Left renal cortex interstitium (tissue), 4 donors: ENCODE results near the gene IQCK. TPM values are rescaled to one million over a fixed set of nuclear protein-coding genes. Genes with fewer than 3 reads are reported as not detected.

Experiments
- DNase-seq, 4 donors: peaks; one replicate each; pipeline ENCODE4 v3.0.0-alpha.2; 2013; ENCODE audit warnings: low read depth in 4 of 4, low spot score in 2 of 4, missing footprints in 1 of 4
- polyA plus RNA-seq, 4 donors: library from polyadenylated mRNA; unstranded; fragments of 120-200 nt; gene quantifications; one replicate each; pipeline ENCODE4 v1.2.1, GENCODE V29; 2013; ENCODE audit not compliant: insufficient read length in 4 of 4

The IQCK gene
- polyA plus RNA-seq, 4 donors: 44.7 to 49.6 (median 46.6) TPM

DNA sequence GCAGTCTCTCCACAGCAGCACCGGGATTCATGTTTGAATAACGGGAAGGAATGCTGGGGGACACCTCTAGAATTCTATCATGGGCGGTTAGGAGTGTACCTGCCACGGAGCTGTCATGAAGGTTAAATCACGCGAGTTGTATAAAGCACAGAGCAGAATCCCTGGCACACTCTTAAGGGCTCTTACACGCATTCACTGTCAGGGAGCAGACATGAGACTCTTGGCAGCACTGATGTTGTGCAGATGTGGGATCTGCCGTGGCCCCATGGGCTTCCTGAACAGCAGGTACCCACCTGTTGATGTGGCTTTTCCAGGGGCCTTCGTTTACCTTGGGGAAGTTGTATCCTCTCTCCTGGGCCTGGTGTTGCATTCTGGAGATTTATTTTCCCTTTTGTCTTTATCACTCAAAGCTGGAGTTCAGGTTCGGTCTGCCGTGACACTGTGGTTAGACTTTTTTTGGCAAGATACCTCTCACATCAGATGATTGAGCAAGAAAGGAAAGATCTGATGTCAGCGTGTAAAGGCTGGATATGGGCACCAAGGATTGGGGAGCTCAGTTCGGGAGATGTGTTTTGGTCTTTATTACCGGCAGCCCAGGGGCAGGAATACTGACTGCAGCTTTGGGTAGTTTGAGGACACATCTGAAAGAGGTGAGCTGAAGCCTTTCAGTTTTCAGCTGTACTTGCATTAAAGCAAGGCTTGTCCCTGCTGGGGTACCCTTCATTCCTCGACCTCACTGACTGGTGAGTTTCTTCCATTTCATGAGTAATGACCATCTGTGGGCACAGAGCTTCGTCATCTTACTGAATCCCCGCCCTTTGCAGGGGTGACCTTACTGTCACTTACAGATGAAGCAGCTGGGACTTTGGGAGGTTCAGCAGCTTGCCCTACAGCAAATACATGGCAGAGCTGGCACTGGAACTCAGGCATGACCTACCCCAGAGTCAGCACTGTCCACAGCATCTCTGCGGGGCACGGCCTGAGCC is 19.3 kb upstream of the IQCK start:
- DNase-seq: no peak

DNA sequence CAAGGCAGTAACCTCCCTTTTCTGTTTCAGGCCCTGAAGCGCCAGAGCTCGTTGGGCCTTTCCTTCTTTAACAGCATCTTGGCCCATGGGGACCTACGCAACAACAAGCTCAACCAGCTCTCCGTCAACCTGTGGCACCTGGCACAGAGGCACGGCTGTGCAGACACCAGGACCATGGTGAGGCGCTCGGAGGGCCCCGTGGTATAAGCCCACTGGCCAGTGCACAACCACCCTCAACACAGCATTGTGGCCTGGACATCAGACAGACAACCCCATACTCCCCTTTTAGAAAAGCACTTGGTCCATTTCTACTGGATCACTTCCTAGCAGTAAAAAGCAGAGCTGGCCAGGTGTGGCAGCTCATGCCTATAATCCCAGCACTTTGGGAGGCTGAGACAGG is 18.6 kb upstream of the IQCK start:
- no peak for DNase-seq

DNA sequence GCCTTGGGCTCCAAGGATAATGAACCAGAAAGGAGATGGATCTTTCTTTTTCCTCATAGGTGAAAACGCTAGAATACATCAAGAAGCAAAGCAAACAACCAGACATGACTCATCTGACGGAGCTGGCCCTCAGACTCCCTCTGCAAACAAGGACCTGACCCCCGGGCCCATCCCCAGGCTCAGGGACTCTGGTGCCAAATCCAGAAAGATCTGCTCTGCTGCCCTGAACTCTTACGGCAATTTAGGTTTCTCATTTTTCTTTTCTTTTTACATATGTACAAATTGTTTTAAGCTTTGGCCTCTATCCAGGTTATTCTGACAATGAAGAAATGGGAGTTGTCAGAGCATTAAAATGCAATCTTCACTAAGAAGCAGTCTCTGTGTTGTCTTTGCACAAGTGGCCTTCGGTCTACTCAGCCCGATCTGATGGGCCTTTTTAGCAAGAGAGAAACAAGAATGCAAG is 17.7 kb upstream of the IQCK start:
- no peak for DNase-seq

DNA sequence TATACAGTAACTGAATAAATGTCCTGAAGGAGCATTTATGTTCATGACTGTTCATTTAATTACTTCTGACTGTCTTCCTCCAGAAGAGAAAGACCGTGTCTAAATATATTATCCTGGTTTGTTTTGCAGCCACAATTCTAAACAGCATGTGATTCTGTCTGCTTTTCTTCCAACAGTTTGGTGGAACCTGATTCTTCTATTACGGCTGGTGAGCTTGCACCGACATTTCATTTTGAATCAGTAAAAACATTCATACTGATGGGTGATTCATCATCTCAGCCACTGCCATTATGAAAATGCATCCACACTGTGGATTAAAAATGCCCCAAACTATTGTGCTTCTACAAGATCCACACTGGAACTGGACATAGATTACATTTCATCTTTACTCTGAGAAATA is 17.0 kb upstream of the IQCK start:
- DNase-seq: no peak

DNA sequence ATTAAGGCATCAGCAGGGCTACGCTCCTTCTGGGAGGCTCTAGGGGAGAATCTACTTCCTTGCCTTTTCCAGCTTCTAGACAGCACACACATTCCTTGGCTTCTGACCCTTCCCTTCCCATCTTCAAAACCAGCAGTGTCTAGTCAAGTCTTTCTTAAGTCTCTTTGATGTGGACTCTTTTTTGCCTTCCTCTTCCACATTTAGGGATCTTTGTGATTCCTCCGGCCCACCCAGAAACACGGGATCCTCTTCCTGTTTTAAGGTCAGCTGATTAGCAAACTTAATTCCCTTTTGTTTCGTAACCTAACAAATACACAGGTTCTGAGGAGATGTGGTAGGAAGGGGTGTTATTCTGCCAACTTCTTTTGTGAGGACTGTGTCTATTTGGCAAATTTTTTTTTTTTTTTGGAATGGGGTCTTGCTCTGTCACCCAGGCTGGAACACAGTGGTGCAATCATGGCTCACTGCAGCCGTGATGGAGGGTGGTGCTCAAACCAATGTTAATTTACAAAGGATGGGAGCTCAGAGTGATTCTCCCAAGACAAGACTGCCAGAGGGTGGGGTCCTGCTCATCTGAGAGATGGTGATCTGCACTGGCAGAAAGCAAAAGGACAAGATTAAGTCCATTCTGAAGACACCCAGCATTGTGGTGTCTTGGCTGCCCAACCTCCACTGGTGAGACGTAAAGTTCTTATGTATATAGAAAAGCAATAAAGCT is 14.7 kb upstream of the IQCK start:
- no peak for DNase-seq

DNA sequence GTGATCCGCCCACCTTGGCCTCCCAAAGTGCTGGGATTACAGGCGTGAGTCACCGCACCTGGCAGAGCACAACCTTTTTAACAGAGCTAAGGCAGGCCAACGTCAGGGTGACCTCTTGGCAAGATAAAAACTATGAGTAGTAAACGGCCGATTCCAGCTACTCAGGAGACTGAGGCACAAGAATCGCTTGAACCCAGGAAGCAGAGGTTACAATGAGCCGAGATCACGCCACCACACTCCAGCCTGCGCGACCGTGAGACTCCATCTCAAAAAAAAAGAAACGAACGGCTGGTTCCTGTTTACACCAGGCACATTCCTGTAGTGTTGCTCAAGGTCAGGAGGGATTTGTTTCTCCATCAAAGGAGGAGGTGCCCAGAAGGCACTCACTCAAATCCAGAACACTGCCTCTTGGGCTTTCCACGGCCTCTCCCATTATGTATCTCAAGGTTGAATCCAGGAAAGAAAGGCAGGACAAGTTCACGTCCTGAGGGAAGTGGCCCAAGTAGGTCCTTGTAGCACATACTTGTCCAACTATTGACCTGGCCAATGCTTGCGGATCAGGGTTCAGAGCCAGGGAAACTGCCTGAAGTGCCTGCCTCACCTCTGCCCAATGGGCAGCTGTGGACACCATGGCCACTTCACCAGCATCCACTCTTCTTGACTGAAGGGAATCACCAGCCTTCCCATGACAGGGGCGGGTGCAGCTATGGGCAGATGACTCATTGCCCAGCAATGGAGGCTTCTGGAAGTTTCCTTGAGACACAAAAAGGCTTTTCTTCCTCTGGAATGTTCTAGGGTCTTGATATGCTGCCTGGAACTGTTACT is 13.5 kb upstream of the IQCK start:
- no peak for DNase-seq

DNA sequence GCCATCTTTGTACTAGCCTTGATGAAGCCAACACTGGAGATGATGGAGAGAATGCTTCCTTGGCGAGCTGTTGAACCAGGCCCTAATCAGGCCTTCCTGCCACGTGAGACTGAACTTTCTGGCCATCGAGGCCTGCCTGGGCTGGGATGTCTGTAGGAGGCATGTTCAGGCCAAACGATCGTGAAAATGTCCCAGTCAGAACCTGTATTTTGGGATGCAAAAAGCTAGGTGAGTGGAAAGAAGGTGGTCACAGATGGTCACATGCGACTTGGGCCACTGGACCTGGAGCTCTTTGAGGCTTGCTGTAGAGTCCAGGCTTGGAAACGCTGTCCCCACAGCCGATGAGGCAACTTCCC is 12.9 kb upstream of the IQCK start:
- DNase-seq: no peak

DNA sequence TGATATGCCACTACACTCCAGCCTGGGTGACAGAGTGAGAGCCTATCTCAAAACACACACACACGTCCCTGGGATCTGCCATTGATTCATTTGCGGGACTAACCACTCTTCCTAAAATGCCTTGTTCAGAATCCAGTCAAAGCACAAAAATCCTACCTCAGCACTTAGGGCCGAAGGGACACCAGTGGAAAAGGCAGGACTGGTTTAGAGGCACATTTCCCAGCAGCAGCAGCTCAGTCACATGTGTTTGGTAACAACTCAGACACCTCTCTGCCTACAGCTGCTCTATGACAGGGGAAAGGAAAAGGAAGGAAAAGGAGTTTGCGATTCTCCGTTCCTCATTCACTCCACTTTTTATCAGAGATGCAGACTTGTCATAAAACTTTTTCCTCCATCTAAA is 12.2 kb upstream of the IQCK start:
- no peak for DNase-seq

DNA sequence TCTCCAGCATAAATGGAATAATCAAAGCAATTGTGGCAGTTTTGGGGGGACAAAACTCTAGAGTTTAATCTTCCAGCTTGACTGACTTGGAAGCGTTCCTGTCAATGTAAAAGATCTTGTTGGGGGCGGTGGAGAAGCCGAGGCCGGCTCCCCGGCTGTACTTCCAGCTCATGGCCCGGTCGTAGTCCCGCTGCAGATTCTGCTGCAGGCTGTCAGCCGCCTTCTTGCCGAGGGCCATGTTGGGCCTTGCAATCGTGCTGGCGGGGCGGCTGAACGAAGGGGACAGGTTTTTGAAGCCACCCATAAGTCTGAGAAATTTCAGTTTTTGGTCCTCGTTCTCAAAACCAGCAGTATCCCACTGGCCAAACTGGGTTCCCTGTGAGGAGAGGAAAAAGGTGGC is 11.2 kb upstream of the IQCK start:
- no peak for DNase-seq

DNA sequence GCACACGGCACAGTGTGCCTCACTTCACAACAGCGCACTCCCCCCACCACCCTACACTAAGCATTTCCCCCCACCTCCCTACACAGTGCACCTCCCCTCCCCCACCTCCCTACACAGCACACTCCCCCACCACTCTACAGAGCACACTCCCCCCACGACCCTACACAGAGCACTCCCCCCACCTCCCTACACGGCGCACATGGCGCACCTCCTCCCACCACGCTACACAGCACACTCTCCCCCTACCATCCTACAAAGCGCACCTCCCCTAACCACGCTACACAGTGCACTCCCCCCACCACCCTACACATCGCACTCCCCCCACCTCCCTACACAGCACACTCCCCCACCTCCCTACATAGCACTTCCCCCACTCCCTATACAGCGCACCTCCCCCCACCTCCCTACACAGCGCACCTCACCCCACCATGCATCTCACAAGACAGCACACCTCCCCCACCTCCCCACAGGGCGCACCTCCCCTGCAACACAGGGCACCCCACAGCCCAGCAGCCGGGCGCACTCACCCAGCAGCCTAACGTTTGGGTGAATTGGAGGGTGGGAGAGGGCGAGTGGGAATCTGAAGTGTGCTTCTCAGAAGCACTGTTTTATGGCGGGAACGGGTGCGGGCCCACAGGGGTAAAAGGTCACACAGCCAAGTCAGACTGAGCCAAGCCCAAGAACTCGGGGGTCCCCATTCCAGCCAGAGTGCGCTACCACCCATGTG is 10.3 kb upstream of the IQCK start:
- no peak for DNase-seq

DNA sequence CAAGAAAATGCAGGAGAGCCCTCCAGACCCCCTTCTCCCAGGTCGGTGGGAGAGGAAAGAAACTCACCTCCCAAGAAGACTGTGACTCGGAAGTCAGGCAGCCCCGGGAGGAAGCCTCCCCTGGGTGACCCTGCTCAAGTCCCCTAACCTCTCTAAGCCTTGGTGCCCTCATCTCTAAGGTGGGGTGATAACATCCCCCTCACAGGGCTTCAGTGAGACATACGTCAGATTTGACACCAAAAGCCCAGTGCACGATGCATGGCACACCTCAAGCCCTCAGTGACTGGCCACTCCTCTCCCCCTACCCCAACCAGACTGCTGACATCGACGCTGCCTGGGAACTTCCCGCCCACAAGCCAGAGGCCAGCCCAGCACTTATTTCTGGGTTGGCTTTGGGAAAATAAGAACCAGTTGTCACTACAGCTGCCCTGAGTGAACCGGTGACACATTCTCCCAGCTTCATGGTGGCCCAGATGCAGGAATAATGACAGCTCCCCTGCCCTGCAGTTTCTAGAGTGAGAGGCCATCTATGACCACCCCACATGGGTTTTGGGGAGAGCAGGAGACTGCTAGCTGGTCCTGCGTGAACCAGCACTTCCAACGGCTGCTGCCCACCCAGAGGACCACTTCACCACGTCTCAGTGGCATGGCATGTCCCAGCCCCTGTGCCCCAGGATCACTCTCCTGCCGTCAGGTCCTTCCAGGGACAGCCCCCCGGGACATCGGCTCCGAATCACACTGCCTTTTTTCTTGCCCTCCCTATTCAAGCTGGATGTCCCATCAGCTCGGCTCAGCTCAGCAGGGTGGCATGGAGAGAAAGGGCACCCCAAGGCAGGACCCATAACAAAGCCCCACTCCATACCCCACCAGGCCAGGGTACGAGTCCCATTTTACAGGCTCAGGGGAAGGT is 9.5 kb upstream of the IQCK start:
- DNase-seq: no peak

DNA sequence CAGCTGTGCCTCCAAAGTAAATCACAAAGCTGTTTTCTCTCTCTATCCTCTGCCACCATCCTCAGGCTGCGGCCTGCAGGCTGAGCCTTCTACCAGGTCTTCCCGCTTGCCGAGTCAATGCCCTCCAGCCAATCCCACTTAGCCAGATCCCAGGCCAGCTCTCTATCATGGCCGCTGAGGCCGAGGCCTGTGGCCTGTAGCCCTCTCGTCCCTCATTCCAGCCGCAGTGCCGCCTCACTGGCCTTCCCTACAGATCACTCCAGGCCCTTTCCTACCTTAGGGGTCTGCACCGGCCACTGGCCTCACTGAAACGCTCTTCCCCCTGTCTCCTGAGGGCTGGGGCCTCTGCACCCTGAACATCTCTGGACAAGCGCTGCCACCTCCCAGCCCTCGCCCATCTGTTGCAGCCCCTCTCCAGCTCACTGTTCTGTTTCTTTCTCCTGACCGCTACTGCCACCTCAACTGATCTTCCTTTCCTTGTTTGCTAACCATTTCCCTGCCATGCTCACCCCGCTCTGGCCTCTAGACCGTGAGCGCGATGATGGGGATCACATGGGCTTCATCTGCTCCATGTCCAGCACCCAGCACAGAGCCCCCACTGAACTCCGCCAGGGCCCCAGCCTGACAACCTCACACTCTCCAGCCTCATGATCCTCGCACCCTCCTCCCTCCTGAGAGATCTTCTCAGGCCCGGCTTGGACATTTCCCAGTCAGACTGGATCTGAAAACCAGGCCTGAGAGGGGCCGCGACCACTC is 8.5 kb upstream of the IQCK start:
- no peak for DNase-seq

DNA sequence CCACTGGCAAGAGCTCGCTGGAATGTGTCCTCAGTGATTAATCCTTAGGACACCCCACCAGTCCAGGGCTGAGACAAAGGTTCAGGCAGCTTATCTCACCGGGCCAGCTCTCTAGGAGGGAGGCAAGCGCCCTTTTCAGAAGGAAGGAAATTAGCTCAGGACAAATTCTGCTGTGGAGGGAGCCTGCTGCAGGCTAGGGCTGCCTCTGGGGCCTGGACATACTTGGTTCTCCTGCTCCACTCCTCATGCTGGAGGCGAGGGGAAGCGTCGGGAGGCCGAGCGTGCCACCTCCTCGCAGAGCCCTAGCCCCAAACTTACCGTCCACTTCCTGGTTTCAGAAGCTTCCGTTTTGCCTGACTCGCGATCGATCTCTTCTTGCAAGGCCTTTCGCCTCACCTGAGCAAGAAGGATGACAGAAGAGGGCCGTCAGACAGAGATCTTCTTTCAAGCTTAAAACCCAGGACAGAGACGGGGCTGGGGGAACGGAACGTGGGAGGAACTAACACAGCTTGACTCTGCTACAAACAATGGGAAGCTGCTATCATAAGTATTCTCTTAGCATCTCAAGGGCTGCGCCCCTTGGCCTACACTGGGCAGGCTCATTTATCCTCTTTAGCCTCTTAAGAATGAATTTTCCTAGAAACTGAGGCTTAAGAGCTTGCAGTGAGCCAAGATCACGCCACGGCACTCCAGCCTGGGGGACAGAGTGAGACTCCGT is 7.7 kb upstream of the IQCK start:
- no peak for DNase-seq

DNA sequence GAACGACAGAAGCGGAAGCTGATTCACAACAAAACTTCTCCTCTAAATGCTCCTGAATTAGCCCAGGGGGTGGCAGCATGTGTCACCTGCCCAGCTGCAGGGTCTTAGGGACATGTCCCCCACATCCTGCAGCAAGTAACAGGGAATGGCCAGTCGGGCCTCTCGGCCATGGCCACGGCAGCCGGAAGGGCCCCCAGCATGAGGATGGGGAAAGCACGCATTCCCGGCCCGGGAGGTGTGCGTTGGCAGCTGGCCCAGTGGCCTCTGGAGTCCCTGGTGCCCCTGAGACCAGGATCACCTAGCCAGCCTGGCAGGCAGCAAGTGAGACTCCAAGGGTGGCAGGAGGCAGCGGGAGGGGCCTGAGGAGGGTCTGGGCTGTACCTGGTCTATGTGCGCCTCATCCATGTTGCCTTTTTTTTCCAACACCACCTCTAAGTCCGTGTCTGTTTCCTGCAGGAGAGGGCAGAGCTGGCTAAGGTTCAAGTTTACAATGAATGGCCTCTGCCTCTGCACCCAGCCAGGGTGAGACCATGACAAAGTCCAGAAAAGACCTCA is 7.0 kb upstream of the IQCK start:
- DNase-seq: no peak

DNA sequence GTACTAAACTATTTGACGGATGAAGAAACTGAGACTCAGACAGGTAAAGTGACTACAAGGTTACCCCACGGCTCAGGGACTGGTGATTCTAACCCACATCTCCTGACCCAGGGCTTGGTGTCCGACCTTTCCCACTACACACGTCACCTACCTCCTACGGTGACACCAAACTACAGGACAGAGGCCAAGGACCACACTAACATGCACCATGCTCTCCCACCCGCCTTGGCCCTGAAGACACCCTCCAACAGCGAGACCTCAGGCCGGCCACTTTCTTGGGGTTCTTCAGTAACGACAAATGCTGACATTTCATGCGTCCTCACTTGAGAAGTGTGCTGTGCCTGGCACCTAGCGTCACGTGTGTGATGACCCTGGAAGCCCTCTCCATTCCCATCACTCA is 6.4 kb upstream of the IQCK start:
- no peak for DNase-seq

DNA sequence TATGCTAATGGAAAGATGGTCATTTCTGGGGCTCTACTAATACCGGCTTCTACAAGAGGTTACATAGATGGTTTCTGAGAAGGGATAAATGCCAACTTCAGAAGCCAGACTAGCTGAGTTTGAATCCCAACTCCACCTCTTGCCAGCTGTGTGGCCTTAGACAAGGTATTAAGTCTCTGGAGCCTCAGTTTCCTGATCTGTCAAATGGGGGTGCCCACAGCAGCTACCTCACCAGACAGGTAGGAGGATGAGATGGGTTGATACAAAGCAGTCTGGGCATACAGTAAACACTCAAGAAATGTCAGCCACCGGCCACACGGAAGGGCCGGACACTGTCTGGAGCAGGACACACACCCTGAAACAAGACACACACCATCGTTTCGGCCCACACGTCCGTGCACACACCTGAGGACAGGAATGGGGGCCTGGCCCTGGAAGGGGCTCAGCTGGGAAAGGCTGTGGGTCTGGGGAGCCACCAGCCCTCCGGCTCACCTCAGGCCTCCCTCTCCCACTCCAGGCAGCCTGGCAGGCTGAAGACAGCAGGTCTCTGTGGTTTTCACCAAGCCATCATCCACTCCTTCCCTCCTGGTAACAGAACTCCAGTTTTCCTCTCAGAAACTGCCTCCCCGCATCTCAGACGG is 5.5 kb upstream of the IQCK start:
- no peak for DNase-seq

DNA sequence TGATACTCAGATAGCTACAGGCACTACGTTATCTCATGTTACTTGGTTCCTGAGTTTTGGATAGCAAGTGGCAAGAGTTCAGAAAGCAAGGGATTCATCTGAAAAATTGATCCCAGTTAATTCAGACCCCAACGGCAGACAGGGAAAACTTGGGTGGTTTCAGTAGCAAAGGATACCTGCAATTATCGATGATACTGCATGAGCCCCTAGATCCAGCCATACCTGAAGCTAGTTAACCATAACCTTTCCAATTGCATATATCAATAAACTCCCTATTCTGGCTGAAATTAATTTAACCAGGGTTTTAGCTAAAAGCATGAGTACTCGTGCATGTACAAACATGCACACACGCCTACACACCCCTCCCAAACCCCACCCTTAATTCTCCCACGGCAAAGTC is 4.4 kb upstream of the IQCK start:
- DNase-seq: no peak
